ENCODE results near the gene ADTRP.

Gene ADTRP

DNA sequence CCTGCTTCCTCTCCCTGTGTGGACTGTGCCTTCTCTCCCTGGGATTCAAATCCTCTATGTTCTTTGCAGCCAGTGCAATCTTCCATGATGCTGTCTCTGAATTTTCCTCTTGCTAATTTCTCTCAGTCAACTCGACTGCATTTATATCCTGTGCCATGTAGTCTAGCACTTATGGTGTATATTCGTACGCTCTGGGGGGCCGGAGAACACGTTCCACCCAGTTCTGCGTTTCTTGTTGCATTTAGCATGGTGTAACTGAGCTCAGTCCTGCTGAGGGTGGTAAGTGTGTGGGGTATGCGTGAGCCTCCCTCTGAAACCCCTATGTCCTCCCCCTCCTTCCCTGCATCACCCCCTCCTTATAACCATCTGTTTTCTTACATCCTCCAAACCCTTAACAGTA lies 42.0 kb downstream of the ADTRP start (continued):
- no peak for TF ChIP-seq ZNF280D (tag by site-specific recombination; IDR thresholded peaks at IDR 0.05)
- TF ChIP-seq RBAK (tag by site-specific recombination; IDR thresholded peaks at IDR 0.05) = no peak
- TF ChIP-seq ZNF121 (tag by site-specific recombination; IDR thresholded peaks at IDR 0.05) = no peak
- no peak for TF ChIP-seq ZNF518A (tag by site-specific recombination; conservative IDR thresholded peaks at IDR 0.05; ENCODE audit: low read depth)
- TF ChIP-seq GFI1B (tag by site-specific recombination; IDR thresholded peaks at IDR 0.05) = no peak
- TF ChIP-seq ZBTB10 (tag by site-specific recombination; IDR thresholded peaks at IDR 0.05) = no peak

GRCh38 chr6:11734861-11735613 lies 43.6 kb downstream of the ADTRP start:
- ChIA-PET POLR2A (no interaction called here), CTCF (no interaction called here)
- no peaks in the 10 kb centered on the region for H3K36me3 ChIP-seq (ENCODE audit: control insufficient read depth in 2 of 2, insufficient read depth in 1 of 2, low read length in 2 of 2)
- H3K4me1 ChIP-seq (ENCODE audit: control insufficient read depth, insufficient read depth, low read length) = 0 out of 2 replicates have a peak, but pooled peaks cover 2% of the 10 kb centered on the region
- H3K9me3 ChIP-seq (ENCODE audit: control insufficient read depth, insufficient read depth, low read depth, low read length) = no peaks in the 10 kb centered on the region
- H3K27ac ChIP-seq (ENCODE audit: extremely low read depth, low read depth, low read length) = no peak overlapping the region
- H3K4me3 ChIP-seq (ENCODE audit: low read depth, low read length) = no peak overlapping the region
- TF ChIP-seq, protein P1, sequence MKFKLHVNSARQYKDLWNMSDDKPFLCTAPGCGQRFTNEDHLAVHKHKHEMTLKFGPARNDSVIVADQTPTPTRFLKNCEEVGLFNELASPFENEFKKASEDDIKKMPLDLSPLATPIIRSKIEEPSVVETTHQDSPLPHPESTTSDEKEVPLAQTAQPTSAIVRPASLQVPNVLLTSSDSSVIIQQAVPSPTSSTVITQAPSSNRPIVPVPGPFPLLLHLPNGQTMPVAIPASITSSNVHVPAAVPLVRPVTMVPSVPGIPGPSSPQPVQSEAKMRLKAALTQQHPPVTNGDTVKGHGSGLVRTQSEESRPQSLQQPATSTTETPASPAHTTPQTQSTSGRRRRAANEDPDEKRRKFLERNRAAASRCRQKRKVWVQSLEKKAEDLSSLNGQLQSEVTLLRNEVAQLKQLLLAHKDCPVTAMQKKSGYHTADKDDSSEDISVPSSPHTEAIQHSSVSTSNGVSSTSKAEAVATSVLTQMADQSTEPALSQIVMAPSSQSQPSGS (tag by site-specific recombination; IDR thresholded peaks at IDR 0.05; ENCODE audit: low read depth) = no peak
- no peak for TF ChIP-seq SETDB1 (IDR thresholded peaks at IDR 0.05; ENCODE audit: insufficient read length, low read length)
- no peak for TF ChIP-seq ZNF155 (tag by site-specific recombination; IDR thresholded peaks at IDR 0.05)
- no peak for TF ChIP-seq ZNF404 (tag by site-specific recombination; IDR thresholded peaks at IDR 0.05)

Data from HEK293 (cell line).